Dermis microvascular lymphatic vessel endothelial cell (primary cell): ENCODE data around the gene PLXNC1. TPM values are rescaled to one million over a fixed set of nuclear protein-coding genes. Genes with fewer than 3 reads are reported as not detected.

Experiments
- DNase-seq, 2 donors: peaks; one replicate each; pipeline versions ENCODE4 v3.0.0 to v3.0.0-alpha.2; 2010; ENCODE audit warnings: low read depth in 2 of 2
- total RNA-seq: library from RNA; depleted of rRNA; stranded (reverse); fragments of >200 nt; gene quantifications from 2 replicates; pipeline ENCODE4 v1.2.1, GENCODE V29; 2014

Gene PLXNC1
- total RNA-seq, 1 donor from 2014 or later, result 0.13 TPM

GRCh38 chr12:94239332-94239993, 91.1 kb downstream of the PLXNC1 start:
- DNase-seq, result no peak

- no peak for DNase-seq
Measured at GRCh38 chr12:94240171-94240570, 91.8 kb downstream of the PLXNC1 start.

- DNase-seq, result no peak
Measured at GRCh38 chr12:94242901-94243300, 94.5 kb downstream of the PLXNC1 start.

- no peak for DNase-seq
Measured at GRCh38 chr12:94244165-94245133, 96.1 kb downstream of the PLXNC1 start.

- DNase-seq, result no peak
Measured at GRCh38 chr12:94245631-94246383, 97.4 kb downstream of the PLXNC1 start.

- DNase-seq, result no peak
Measured at GRCh38 chr12:94247246-94247645, 98.9 kb downstream of the PLXNC1 start.

- DNase-seq, result no peak
Measured at GRCh38 chr12:94248582-94248981, 100.2 kb downstream of the PLXNC1 start.

GRCh38 chr12:94250130-94250529, 101.8 kb downstream of the PLXNC1 start:
- DNase-seq, result no peak

- no peak for DNase-seq
Measured at GRCh38 chr12:94254270-94254669, 105.9 kb downstream of the PLXNC1 start.

GRCh38 chr12:94255006-94255405, 106.6 kb downstream of the PLXNC1 start:
- no peak for DNase-seq

- DNase-seq, result no peak
Measured at GRCh38 chr12:94255428-94255827, 107.1 kb downstream of the PLXNC1 start.

GRCh38 chr12:94258593-94258992, 110.2 kb downstream of the PLXNC1 start:
- DNase-seq, result no peak

- DNase-seq, result no peak
Measured at GRCh38 chr12:94260017-94260416, 111.6 kb downstream of the PLXNC1 start.

- DNase-seq, result no peak
Measured at GRCh38 chr12:94260717-94261116, 112.3 kb downstream of the PLXNC1 start.

GRCh38 chr12:94261119-94261518, 112.7 kb downstream of the PLXNC1 start:
- no peak for DNase-seq

GRCh38 chr12:94261786-94262185, 113.4 kb downstream of the PLXNC1 start:
- DNase-seq, result no peak

GRCh38 chr12:94262228-94263010, 114.0 kb downstream of the PLXNC1 start:
- peak in 1 of 2 donors; percentile 40 for DNase-seq

- no peak for DNase-seq
Measured at GRCh38 chr12:94263011-94263811, 114.8 kb downstream of the PLXNC1 start.

- DNase-seq, result no peak
Measured at GRCh38 chr12:94263905-94264561, 115.7 kb downstream of the PLXNC1 start.
